Smooth muscle cell (in vitro differentiated cells): ENCODE results near the gene PDE10A. TPM values are rescaled to one million over a fixed set of nuclear protein-coding genes. Genes with fewer than 3 reads are reported as not detected.
"Not testable (repeated sequence)": the region's sequence is repeated elsewhere in the genome, so short reads cannot be mapped to it uniquely, and the experiment has no call there.

ENCODE experiments used
- DNase-seq: peaks from one replicate; lab custom pipeline; 2025; ENCODE audit not compliant: unreplicated experiment; lab: John Stamatoyannopoulos, UW
- H2AFZ ChIP-seq: fragments of 200-600 bp; sonication (generic); 2 replicates; pipeline ENCODE4 v1.6.0; 2016; ENCODE audit warnings: antibody characterized with exemption, low read depth, mild to moderate bottlenecking
- H3F3A ChIP-seq: fragments of 200-600 bp; sonication (generic); 2 replicates; pipeline ENCODE4 v1.6.0; 2017; ENCODE audit warnings: antibody characterized with exemption, low read depth
- H3K27ac ChIP-seq: fragments of 200-600 bp; sonication (generic); 2 replicates; pipeline ENCODE4 v1.5.1; 2016; ENCODE audit warnings: low read depth, mild to moderate bottlenecking
- H3K27me3 ChIP-seq: fragments of 200-600 bp; sonication (generic); 2 replicates; pipeline ENCODE4 v1.6.1; 2016; ENCODE audit warnings: low read depth, mild to moderate bottlenecking
- H3K36me3 ChIP-seq: fragments of 200-600 bp; sonication (generic); 2 replicates; pipeline ENCODE4 v1.5.1; 2016; ENCODE audit warnings: low read depth
- H3K4me1 ChIP-seq: fragments of 200-600 bp; sonication (generic); 2 replicates; pipeline ENCODE4 v1.5.1; 2016; ENCODE audit warnings: low read depth
- H3K4me2 ChIP-seq: fragments of 200-600 bp; sonication (generic); 2 replicates; pipeline ENCODE4 v1.6.0; 2016; ENCODE audit warnings: mild to moderate bottlenecking
- H3K4me3 ChIP-seq: fragments of 200-600 bp; sonication (generic); 2 replicates; pipeline ENCODE4 v1.5.1; 2016; ENCODE audit warnings: mild to moderate bottlenecking
- H3K79me2 ChIP-seq: fragments of 200-600 bp; sonication (generic); 2 replicates; pipeline ENCODE4 v1.6.0; 2016; ENCODE audit warnings: low read depth, mild to moderate bottlenecking
- H3K9ac ChIP-seq: fragments of 200-600 bp; sonication (generic); 2 replicates; pipeline ENCODE4 v1.6.0; 2016; ENCODE audit warnings: low read depth
- H3K9me3 ChIP-seq: fragments of 200-600 bp; sonication (generic); replicated peaks from 2 replicates; pipeline ENCODE4 v1.5.1; 2016; ENCODE audit warnings: low read depth
- H4K20me1 ChIP-seq: fragments of 200-600 bp; sonication (generic); 2 replicates; pipeline ENCODE4 v1.6.0; 2016; ENCODE audit warnings: low read depth
- WGBS: methylation state at CpG from one replicate; pipeline ENCODE4 v1.1.7; 2016; ENCODE audit warnings: low lambda C conversion rate; 5-methylcytosine and 5-hydroxymethylcytosine counted together
- polyA plus RNA-seq: library from polyadenylated mRNA; unstranded; fragments of >200 nt; fragmentation: Nextera tagmentation; extraction: Ambion mirVana; gene quantifications from 2 replicates; pipeline ENCODE4 v1.2.1, GENCODE V29; 2016
- total RNA-seq: library from RNA; depleted of rRNA; stranded (reverse); fragments of >200 nt; gene quantifications from 2 replicates; pipeline ENCODE4 v1.2.3, GENCODE V29; 2014
- TF ChIP-seq, protein P1 (sequence below): fragments of 200-600 bp; sonication (generic); IDR thresholded peaks from 2 replicates; pipeline ENCODE4 v1.5.1; 2017; ENCODE audit warnings: borderline replicate concordance, mild to moderate bottlenecking, antibody characterized with exemption; ENCODE audit not compliant: insufficient read depth, poor library complexity, severe bottlenecking

PDE10A gene
- total and polyA plus RNA-seq, 2 experiments from 2014 or later, result 2.0 to 5.6 TPM

DNA sequence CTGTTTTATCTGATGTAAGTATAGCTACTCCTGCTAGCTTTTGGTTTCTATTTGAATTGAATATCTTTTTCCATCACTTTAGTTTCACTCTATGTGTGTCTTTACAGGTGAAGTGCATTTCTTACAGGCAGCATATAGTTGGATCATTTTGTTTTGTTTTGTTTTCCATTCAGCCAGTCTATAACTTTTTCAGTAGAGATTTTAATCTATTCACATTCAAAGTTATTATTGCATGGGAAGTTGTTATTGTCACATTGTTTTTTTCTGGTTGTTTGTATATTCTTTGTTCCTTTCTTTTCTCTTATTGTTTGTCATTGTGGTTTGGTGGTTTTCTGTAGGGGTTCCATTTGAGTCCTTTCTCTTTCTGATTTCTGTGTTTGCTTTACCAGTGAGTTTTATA lies 151.2 kb downstream of the PDE10A start:
- H3K4me3 ChIP-seq, result no peak overlapping the region
- H4K20me1 ChIP-seq, result no peaks in the 10 kb centered on the region
- TF ChIP-seq, protein P1, sequence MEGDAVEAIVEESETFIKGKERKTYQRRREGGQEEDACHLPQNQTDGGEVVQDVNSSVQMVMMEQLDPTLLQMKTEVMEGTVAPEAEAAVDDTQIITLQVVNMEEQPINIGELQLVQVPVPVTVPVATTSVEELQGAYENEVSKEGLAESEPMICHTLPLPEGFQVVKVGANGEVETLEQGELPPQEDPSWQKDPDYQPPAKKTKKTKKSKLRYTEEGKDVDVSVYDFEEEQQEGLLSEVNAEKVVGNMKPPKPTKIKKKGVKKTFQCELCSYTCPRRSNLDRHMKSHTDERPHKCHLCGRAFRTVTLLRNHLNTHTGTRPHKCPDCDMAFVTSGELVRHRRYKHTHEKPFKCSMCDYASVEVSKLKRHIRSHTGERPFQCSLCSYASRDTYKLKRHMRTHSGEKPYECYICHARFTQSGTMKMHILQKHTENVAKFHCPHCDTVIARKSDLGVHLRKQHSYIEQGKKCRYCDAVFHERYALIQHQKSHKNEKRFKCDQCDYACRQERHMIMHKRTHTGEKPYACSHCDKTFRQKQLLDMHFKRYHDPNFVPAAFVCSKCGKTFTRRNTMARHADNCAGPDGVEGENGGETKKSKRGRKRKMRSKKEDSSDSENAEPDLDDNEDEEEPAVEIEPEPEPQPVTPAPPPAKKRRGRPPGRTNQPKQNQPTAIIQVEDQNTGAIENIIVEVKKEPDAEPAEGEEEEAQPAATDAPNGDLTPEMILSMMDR, result no peak

GRCh38 chr6:165508321-165508869 lies 154.6 kb downstream of the PDE10A start:
- TF ChIP-seq, protein P1, result no peak
- Histone ChIP-seq H3K9me3 (no peaks in the 10 kb centered on the region), H3K4me2 (no peak overlapping the region), H3F3A (no peaks in the 10 kb centered on the region), H3K79me2 (no peaks in the 10 kb centered on the region), H3K27me3 (no peaks in the 10 kb centered on the region), H2AFZ (no peak overlapping the region), H4K20me1 (no peaks in the 10 kb centered on the region), H3K4me1 (no peaks in the 10 kb centered on the region), H3K27ac (no peak overlapping the region), H3K4me3 (no peak overlapping the region), H3K9ac (no peak overlapping the region), H3K36me3 (no peaks in the 10 kb centered on the region)
- 61% methylated on average over 2 of the region's 2 CpGs for WGBS
- no peak for DNase-seq

More for the DNA sequence above, 151.2 kb downstream of the PDE10A start:
- H3F3A ChIP-seq, result no peaks in the 10 kb centered on the region
- no peak overlapping the region for H3K4me2 ChIP-seq
- H3K4me1 ChIP-seq, result no peaks in the 10 kb centered on the region
- no peak overlapping the region for H3K9ac ChIP-seq
- no peaks in the 10 kb centered on the region for H3K36me3 ChIP-seq
- H2AFZ ChIP-seq, result no peak overlapping the region
- no peak overlapping the region for H3K27ac ChIP-seq
- H3K79me2 ChIP-seq, result no peaks in the 10 kb centered on the region
- H3K9me3 ChIP-seq, result no peaks in the 10 kb centered on the region
- no peak for DNase-seq
- H3K27me3 ChIP-seq, result no peaks in the 10 kb centered on the region

GRCh38 chr6:165506657-165507056 lies 156.4 kb downstream of the PDE10A start:
- WGBS, result 92% methylated on average over 2 of the region's 2 CpGs
- H2AFZ ChIP-seq, result no peak overlapping the region
- no peak overlapping the region for H3K9ac ChIP-seq
- H3K9me3 ChIP-seq, result no peaks in the 10 kb centered on the region
- H3F3A ChIP-seq, result no peaks in the 10 kb centered on the region
- H3K4me1 ChIP-seq, result no peaks in the 10 kb centered on the region
- H3K27ac ChIP-seq, result no peak overlapping the region
- no peak overlapping the region for H3K4me2 ChIP-seq
- no peaks in the 10 kb centered on the region for H4K20me1 ChIP-seq
- no peaks in the 10 kb centered on the region for H3K79me2 ChIP-seq
- DNase-seq, result no peak
- no peaks in the 10 kb centered on the region for H3K27me3 ChIP-seq
- H3K4me3 ChIP-seq, result no peak overlapping the region
- H3K36me3 ChIP-seq, result no peaks in the 10 kb centered on the region
- TF ChIP-seq, protein P1, result no peak

DNA sequence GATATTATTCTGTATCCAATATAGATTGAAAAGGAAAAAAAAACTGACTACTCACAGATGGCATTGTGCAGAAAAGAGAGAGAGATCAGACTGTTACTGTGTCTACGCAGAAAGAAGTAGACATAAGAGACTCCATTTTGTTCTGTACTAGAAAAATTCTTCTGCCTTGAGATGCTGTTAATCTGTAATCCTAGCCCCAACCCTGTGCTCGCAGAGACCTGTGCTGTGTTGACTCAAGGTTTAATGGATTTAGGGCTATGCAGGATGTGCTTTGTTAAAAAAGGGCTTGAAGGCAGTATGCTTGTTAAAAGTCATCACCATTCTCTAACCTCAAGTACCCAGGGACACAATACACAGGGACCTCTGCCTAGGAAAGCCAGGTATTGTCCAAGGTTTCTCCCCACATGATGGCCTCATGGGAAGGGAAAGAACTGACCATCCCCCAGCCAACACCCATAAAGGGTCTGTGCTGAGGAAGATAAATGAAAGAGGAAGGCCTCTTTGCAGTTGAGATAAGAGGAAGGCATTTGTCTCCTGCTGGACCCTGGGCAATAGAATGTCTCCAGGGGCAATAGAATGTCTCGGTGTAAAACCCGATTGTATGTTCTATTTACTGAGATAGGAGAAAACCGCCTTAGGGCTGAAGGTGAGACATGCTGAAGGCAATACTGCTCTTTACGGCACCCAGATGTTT lies 162.7 kb downstream of the PDE10A start:
- H3K27me3 ChIP-seq, result not testable (repeated sequence)

More for the DNA sequence above, 162.7 kb downstream of the PDE10A start:
- H3K79me2 ChIP-seq, H3K9me3 ChIP-seq, H3K4me1 ChIP-seq, H3K4me2 ChIP-seq, H3F3A ChIP-seq, H3K4me3 ChIP-seq, H3K27ac ChIP-seq, H2AFZ ChIP-seq, H3K36me3 ChIP-seq, DNase-seq, H3K9ac ChIP-seq, H4K20me1 ChIP-seq: not testable (repeated sequence)
- WGBS, result 82% methylated on average over 6 of the region's 6 CpGs
